Fibroblast of skin of left quadriceps (primary cell): Measurements from ENCODE around the gene GNL1.
"Not testable (repeated sequence)": the region's sequence is repeated elsewhere in the genome, so short reads cannot be mapped to it uniquely, and the experiment has no call there.

Experiments
- DNase-seq, 2 experiments: peaks; one replicate each; pipeline ENCODE4 v3.0.0-alpha.2; 2013; ENCODE audit warnings: low read depth in 2 of 2

GNL1 gene

GRCh38 chr6:30529349-30529875 lies 26.9 kb downstream of the GNL1 start:
- DNase-seq = not testable (repeated sequence)

- not testable (repeated sequence) for DNase-seq
Observed at GRCh38 chr6:30526444-30526843, 29.8 kb downstream of the GNL1 start.

- not testable (repeated sequence) for DNase-seq
Observed at GRCh38 chr6:30521952-30522351, 34.3 kb downstream of the GNL1 start.

- DNase-seq = not testable (repeated sequence)
Observed at GRCh38 chr6:30521082-30521481, 35.2 kb downstream of the GNL1 start.

- DNase-seq = no peak
Observed at GRCh38 chr6:30520522-30520921, 35.8 kb downstream of the GNL1 start.

- not testable (repeated sequence) for DNase-seq
Observed at GRCh38 chr6:30518505-30519145, 37.7 kb downstream of the GNL1 start.

GRCh38 chr6:30517767-30518504 lies 38.4 kb downstream of the GNL1 start:
- not testable (repeated sequence) for DNase-seq

- not testable (repeated sequence) for DNase-seq
Observed at GRCh38 chr6:30516754-30517076, 39.6 kb downstream of the GNL1 start.

- DNase-seq = peak; percentile 82 to 86
Observed at GRCh38 chr6:30515944-30516753, 40.1 kb downstream of the GNL1 start.

- no peak for DNase-seq
Observed at GRCh38 chr6:30515106-30515505, 41.2 kb downstream of the GNL1 start.

- DNase-seq = no peak
Observed at GRCh38 chr6:30513451-30513850, 42.8 kb downstream of the GNL1 start.

- DNase-seq = no peak
Observed at GRCh38 chr6:30511169-30511546, 45.1 kb downstream of the GNL1 start.

GRCh38 chr6:30510419-30511168 lies 45.7 kb downstream of the GNL1 start:
- no peak for DNase-seq

GRCh38 chr6:30508890-30509736 lies 47.2 kb downstream of the GNL1 start:
- DNase-seq = no peak

GRCh38 chr6:30507849-30508827 lies 48.2 kb downstream of the GNL1 start:
- no peak for DNase-seq

GRCh38 chr6:30500421-30501355 lies 55.6 kb downstream of the GNL1 start:
- DNase-seq = no peak

- DNase-seq = not testable (repeated sequence)
Observed at GRCh38 chr6:30498705-30499104, 57.6 kb downstream of the GNL1 start.

- no peak for DNase-seq
Observed at GRCh38 chr6:30497714-30498113, 58.6 kb downstream of the GNL1 start.

GRCh38 chr6:30497261-30497599 lies 59.1 kb downstream of the GNL1 start:
- DNase-seq = not testable (repeated sequence)
